ENCODE data around the gene CREBBP.

DNA sequence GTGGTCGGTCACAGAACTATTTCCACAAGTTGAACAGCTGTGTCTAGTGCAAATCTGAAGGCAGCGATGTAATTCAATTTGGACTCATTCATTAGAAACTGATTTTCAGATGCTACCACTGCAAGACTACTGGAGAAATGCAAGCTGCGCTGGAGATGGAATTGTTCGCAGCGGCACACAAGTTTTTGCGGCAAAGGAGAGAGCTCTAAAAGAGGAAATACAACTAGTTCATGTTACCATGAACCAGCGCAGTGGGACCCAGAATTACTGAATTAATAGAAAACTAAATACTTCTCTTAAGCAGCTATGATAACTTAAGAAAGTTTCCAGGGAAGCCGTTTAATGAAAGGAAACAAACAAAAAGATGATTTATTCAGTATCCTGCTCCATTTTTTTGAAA, 1.9 kb downstream of the CREBBP start:
- TF ChIP-seq SIN3A (IDR thresholded peaks at IDR 0.05; ENCODE audit: borderline replicate concordance, insufficient read depth, low read length) (no peak), POLR2AphosphoS5 (IDR thresholded peaks at IDR 0.05; ENCODE audit: low read depth, low read length) (no peak)
